Neutrophil (primary cell): Measurements from ENCODE around the gene PALM.
"Not testable (repeated sequence)": the region's sequence is repeated elsewhere in the genome, so short reads cannot be mapped to it uniquely, and the experiment has no call there.

Experiments
- H3K27ac ChIP-seq: fragments of 200-600 bp; sonication (generic); 2 replicates; pipeline ENCODE4 v1.5.1; 2016; ENCODE audit warnings: mild to moderate bottlenecking, moderate library complexity
- H3K27me3 ChIP-seq: fragments of 200-600 bp; sonication (generic); 2 replicates; pipeline ENCODE4 v1.6.0; 2016; ENCODE audit warnings: mild to moderate bottlenecking
- H3K36me3 ChIP-seq: fragments of 200-600 bp; sonication (generic); 2 replicates; pipeline ENCODE4 v1.5.1; 2017
- H3K4me1 ChIP-seq, 2 experiments: fragments of 200-600 bp in 1 of 2; sonication (generic) in 1 of 2; 1 replicate in 1 of 2; 2 replicates in 1 of 2; pipeline versions ENCODE4 v1.5.1 to v1.6.1; 2013 to 2016; ENCODE audit warnings: low read depth in 1 of 2, low read length in 1 of 2, mild to moderate bottlenecking in 1 of 2, moderate library complexity in 1 of 2; ENCODE audit not compliant: control insufficient read depth in 1 of 2, insufficient read depth in 1 of 2
- H3K4me3 ChIP-seq, 2 experiments: fragments of 200-600 bp in 1 of 2; sonication (generic) in 1 of 2; 1 replicate in 1 of 2; 2 replicates in 1 of 2; pipeline ENCODE4 v1.5.1; 2013 to 2016; ENCODE audit warnings: low read depth in 1 of 2, low read length in 1 of 2, mild to moderate bottlenecking in 1 of 2, moderate library complexity in 1 of 2
- H3K9me3 ChIP-seq: fragments of 200-600 bp; sonication (generic); 2 replicates; pipeline ENCODE4 v1.5.1; 2016
- CTCF ChIP-seq: fragments of 200-600 bp; sonication (generic); IDR thresholded peaks from 2 replicates; pipeline ENCODE4 v1.5.1; 2016; ENCODE audit warnings: antibody characterized with exemption

PALM gene

GRCh38 chr19:688992-689391 is 19.7 kb upstream of the PALM start:
- no peaks in the 10 kb centered on the region for H3K9me3 ChIP-seq
- H3K36me3 ChIP-seq, result no peaks in the 10 kb centered on the region
- TF ChIP-seq CTCF, result no peak
- no peak overlapping the region for H3K27ac ChIP-seq
- H3K4me1 ChIP-seq, result peaks cover 4 to 7% of the 10 kb centered on the region in 2 experiments
- no peak overlapping the region for H3K4me3 ChIP-seq
- H3K27me3 ChIP-seq, result no peaks in the 10 kb centered on the region

- Histone ChIP-seq H3K36me3 (no peaks in the 10 kb centered on the region), H3K4me1 (peaks cover 14 to 19% of the 10 kb centered on the region in 2 experiments), H3K27ac (no peak overlapping the region), H3K27me3 (peaks cover 9% of the 10 kb centered on the region), H3K9me3 (no peaks in the 10 kb centered on the region), H3K4me3 (no peak overlapping the region)
- no peak for TF ChIP-seq CTCF
These were observed 18.5 kb upstream of the PALM start for GRCh38 chr19:690203-690602.

GRCh38 chr19:694481-695351 is 14.0 kb upstream of the PALM start:
- H3K27me3 ChIP-seq, result peaks cover 13% of the 10 kb centered on the region
- H3K4me3 ChIP-seq, result peak overlapping the region; percentile 36 to 63
- no peaks in the 10 kb centered on the region for H3K9me3 ChIP-seq

GRCh38 chr19:695352-695949 is 13.3 kb upstream of the PALM start, which contains the start of gene PRSS57:
TSS of gene PRSS57 (minus strand) at chr19:695452. CDS start at chr19:695430, 22 bp downstream.
- no peak within 1 kb of the TSS for H3K27ac ChIP-seq
- H3K27me3 ChIP-seq, result peaks cover 13% of the 10 kb centered on the region
- no peaks in the 10 kb centered on the region for H3K9me3 ChIP-seq
- peaks cover 53 to 56% of the 10 kb centered on the region in 2 experiments for H3K4me1 ChIP-seq
- H3K36me3 ChIP-seq, result no peaks in the 10 kb centered on the region
- peak within 1 kb of the TSS; percentile 36 to 63 for H3K4me3 ChIP-seq
- TF ChIP-seq CTCF, result no peak

More at GRCh38 chr19:694481-695351, 14.0 kb upstream of the PALM start:
- no peak for TF ChIP-seq CTCF
- Histone ChIP-seq H3K27ac (no peak overlapping the region), H3K36me3 (no peaks in the 10 kb centered on the region), H3K4me1 (peaks cover 50 to 53% of the 10 kb centered on the region in 2 experiments)

GRCh38 chr19:698529-698928 is 10.2 kb upstream of the PALM start:
- Histone ChIP-seq H3K27me3 (peaks cover 13% of the 10 kb centered on the region), H3K4me1 (peaks cover 62 to 65% of the 10 kb centered on the region in 2 experiments), H3K27ac (peak overlapping the region; percentile 83), H3K4me3 (peak overlapping the region in 1 of 2 experiments; percentile 67)
- H3K36me3 ChIP-seq, H3K9me3 ChIP-seq: not testable (repeated sequence)

- not testable (repeated sequence) for H3K9me3 ChIP-seq, H3K36me3 ChIP-seq, H3K27me3 ChIP-seq
- H3K4me1 ChIP-seq, result peaks cover 55 to 63% of the 10 kb centered on the region in 2 experiments
- peak overlapping the region; percentile 53 to 67 for H3K4me3 ChIP-seq
- peak overlapping the region; percentile 83 for H3K27ac ChIP-seq
These were observed 8.8 kb upstream of the PALM start for GRCh38 chr19:699885-700284.

- not testable (repeated sequence) for H3K9me3 ChIP-seq, H3K36me3 ChIP-seq
- Histone ChIP-seq H3K27me3 (peaks cover 11% of the 10 kb centered on the region), H3K4me1 (peaks cover 30 to 41% of the 10 kb centered on the region in 2 experiments), H3K27ac (peak overlapping the region; percentile 77), H3K4me3 (peak overlapping the region; percentile 60)
These were observed 5.9 kb upstream of the PALM start for GRCh38 chr19:702847-703246.
